Measurements from ENCODE around the gene CGB7.

CGB7 gene

DNA sequence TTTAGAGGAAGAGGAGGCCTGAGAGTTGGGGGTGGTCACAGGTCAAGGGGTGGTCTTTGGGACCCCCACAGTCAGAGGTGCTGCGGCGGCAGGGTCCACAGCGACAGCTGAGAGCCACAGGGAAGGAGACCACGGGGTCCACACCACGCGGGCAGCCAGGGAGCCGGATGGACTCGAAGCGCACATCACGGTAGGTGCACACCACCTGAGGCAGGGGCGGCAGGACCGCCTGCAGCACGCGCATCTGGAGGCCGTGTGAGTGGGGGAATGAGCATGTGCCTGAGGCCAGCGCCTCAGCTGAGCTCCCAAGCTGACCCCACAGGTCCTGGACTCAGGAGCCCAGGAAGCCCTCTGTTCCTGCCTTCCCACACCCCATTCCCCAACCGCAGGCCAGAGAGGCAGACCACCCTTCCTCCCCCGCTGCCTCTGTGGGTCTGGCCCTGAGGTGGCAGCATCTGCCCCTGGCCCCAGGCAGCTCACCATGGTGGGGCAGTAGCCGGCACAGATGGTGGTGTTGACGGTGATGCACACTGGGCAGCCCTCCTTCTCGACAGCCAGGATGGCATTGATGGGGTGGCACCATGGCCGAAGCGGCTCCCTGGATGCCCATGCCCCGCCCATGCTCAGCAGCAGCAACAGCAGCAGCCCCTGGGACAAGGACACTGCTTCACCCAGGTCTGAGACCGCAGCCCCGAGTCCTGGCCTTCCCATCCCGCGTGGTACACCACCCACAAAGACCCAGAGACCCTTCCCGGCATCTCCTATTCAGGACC lies 41.3 kb downstream of the CGB7 start:
- no peak for DNase-seq (ENCODE audit: low spot score)

DNA sequence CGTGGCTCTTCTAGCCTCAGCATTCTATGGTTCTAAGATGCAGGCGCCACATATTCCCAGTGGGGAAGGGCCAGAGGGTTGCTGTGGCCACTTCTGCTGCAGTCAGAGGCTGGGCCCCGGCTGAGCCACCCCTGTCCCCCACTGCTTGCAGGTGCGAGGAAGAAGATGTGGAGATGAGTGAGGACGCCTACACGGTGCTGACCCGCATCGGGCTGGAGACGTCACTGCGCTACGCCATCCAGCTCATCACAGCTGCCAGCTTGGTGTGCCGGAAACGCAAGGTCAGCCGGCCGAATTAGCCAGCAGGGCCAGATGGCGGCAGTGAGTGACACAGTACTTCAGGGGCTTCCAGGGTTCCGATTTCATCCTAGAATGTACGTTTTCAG lies 42.7 kb downstream of the CGB7 start:
- DNase-seq (ENCODE audit: low spot score): no peak

DNA sequence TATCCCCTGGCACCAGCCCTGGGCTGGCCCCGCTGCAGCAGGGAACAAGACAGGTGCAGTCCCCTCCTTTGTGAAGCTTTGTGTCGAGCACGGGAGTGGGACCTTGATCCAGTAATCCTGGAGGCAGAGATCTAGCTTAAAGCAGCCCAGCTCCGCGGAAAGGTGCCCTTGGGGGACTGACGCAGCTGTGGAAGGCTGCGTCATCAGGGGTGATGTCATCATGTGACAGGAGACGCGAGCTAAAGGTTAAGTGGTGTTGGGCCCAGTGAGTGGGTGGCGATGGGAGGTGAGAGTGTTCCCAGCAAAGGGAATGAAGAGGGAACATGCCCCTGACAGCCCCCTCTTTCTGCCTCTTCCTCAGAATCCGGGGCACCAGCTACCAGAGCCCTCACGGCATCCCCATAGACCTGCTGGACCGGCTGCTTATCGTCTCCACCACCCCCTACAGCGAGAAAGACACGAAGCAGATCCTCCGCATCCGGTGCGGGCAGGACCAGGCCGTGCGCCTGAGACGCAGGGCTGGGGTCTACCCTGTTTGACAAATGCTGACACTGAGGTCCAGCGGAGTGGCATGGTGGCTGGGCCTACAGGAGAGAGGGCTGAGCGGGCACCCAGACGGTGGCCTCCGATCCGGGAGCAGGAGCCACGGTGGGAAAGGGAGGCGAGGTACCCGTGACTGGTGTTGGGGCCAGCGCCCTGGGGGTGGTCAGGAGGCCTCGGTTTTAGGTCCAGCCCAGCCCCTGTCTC lies 43.3 kb downstream of the CGB7 start:
- DNase-seq (ENCODE audit: low spot score): no peak

DNA sequence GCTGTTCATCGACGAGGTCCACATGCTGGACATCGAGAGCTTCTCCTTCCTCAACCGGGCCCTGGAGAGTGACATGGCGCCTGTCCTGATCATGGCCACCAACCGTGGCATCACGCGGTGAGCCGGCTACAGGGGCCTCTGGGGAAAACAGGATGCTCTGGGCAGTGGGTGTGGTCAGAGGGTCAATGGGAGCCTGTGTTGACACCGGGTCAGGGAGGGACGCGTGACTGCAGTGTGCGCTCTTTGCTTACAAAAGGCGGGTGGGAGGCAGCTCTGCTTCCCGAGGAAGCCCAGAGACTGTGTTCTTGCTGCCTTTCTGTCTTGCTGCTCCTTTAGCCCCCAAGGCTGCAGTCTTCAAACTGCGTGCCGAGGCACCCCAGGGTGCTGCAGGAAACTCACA lies 46.4 kb downstream of the CGB7 start:
- no peak for DNase-seq (ENCODE audit: low spot score)

- DNase-seq (ENCODE audit: low spot score): no peak
Measured at GRCh38 chr19:49010453-49010852, 47.1 kb downstream of the CGB7 start.

DNA sequence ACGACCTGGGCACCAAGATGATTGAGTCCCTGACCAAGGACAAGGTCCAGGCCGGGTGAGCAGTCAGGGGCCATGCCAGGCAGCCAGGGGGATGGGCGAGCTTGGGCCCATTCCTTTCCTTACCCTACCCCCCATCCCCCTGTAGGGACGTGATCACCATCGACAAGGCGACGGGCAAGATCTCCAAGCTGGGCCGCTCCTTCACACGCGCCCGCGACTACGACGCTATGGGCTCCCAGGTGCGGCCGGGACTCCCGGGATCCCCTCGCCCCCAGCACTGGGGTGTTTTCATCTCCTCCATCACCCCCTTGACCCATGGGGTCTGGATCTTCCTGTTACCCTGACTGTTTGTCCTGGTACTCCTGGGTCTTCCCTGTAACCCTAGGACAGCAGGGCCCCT lies 47.7 kb downstream of the CGB7 start:
- DNase-seq (ENCODE audit: low spot score): no peak

DNA sequence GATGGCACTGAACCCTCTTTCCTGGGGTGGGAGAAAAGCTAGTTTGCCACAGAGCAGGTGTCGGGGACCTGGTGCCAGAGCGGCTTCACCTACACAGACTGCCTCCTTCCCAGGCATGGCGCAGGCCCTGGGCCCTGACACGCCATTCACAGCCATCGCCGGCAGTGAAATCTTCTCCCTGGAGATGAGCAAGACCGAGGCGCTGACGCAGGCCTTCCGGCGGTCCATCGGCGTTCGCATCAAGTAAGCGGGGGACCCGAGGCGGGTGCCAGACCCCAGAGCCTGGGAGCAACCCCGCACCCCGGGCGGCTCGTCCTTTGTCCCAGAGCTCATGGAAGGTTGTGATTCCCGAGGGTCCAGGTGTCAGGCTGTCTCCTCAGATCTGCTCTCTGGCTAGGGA lies 50.6 kb downstream of the CGB7 start:
- no peak for DNase-seq (ENCODE audit: low spot score)

DNA sequence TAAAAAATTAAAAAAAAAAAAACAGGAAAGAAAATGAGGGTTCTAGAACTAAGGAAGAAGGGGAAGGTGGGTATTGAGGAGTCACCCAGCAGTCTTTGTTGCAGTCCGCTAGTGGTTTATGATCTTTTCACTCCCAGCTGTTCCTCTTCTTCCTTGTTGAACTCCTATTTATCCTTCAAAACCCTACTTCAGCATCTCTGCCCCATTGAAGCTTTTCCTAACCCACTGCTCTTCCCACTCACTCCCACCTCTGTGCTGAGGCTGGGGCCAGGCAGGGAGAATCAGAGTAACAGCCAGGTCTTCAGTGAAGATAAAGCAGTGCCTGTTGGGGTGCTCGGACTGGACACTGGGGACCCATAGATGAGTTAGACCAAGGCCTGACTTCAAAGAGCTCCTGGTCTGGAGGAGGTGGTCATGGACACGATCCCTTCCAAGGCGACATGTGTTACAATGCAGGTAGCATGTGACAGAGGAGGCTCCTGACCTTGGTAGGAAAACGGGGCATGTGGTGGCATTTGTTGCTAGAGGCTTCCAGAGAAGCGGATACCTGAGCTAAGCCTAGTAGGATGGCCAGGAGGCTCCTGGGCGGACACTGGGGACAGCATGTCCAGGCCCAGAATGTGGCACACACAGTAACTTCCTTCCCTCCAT lies 52.5 kb downstream of the CGB7 start:
- DNase-seq (ENCODE audit: low spot score): no peak

Data from D341Med (cell line).